Rectal smooth muscle tissue (tissue), 1 donor: ENCODE measurements around the gene TBC1D1.

Experiments
- H3K27ac ChIP-seq: one replicate; pipeline ENCODE4 v1.7.0; 2013; ENCODE audit warnings: low read depth, low read length, inconsistent platforms
- H3K27me3 ChIP-seq: one replicate; pipeline ENCODE4 v1.7.0; 2013; ENCODE audit warnings: low read length; ENCODE audit not compliant: control insufficient read depth, insufficient read depth
- H3K36me3 ChIP-seq: one replicate; pipeline ENCODE4 v1.7.0; 2013; ENCODE audit warnings: low read length; ENCODE audit not compliant: control insufficient read depth, insufficient read depth
- H3K4me1 ChIP-seq: one replicate; pipeline ENCODE4 v1.7.0; 2013; ENCODE audit warnings: low read length; ENCODE audit not compliant: control insufficient read depth, insufficient read depth
- H3K4me3 ChIP-seq: one replicate; pipeline ENCODE4 v1.7.0; 2013; ENCODE audit warnings: low read length
- H3K9ac ChIP-seq: one replicate; pipeline ENCODE4 v1.7.0; 2013; ENCODE audit warnings: low read length

The TBC1D1 gene

GRCh38 chr4:38182334-38182998, 291.6 kb downstream of the TBC1D1 start:
- Histone ChIP-seq H3K36me3 (no peaks in the 10 kb centered on the region), H3K4me1 (peaks cover 3% of the 10 kb centered on the region), H3K4me3 (no peak overlapping the region)

GRCh38 chr4:38184404-38184803, 293.5 kb downstream of the TBC1D1 start:
- Histone ChIP-seq H3K36me3 (no peaks in the 10 kb centered on the region), H3K27me3 (no peaks in the 10 kb centered on the region), H3K27ac (no peak overlapping the region), H3K9ac (no peak overlapping the region), H3K4me1 (peaks cover 3% of the 10 kb centered on the region), H3K4me3 (no peak overlapping the region)

More at GRCh38 chr4:38182334-38182998, 291.6 kb downstream of the TBC1D1 start:
- Histone ChIP-seq H3K9ac (no peak overlapping the region), H3K27me3 (no peaks in the 10 kb centered on the region), H3K27ac (no peak overlapping the region)

- no peak overlapping the region for H3K9ac ChIP-seq
- H3K4me1 ChIP-seq = no peaks in the 10 kb centered on the region
- H3K27ac ChIP-seq = no peak overlapping the region
- H3K4me3 ChIP-seq = no peak overlapping the region
- H3K27me3 ChIP-seq = no peaks in the 10 kb centered on the region
- H3K36me3 ChIP-seq = no peaks in the 10 kb centered on the region
These were observed 294.7 kb downstream of the TBC1D1 start for GRCh38 chr4:38185406-38186144.

GRCh38 chr4:38188136-38188535, 297.3 kb downstream of the TBC1D1 start:
- Histone ChIP-seq H3K4me1 (peaks cover 3% of the 10 kb centered on the region), H3K27me3 (no peaks in the 10 kb centered on the region), H3K4me3 (no peak overlapping the region), H3K27ac (no peak overlapping the region), H3K36me3 (no peaks in the 10 kb centered on the region), H3K9ac (no peak overlapping the region)

- no peak overlapping the region for H3K27ac ChIP-seq
- no peaks in the 10 kb centered on the region for H3K36me3 ChIP-seq
- no peaks in the 10 kb centered on the region for H3K27me3 ChIP-seq
- H3K4me3 ChIP-seq = no peak overlapping the region
- no peak overlapping the region for H3K9ac ChIP-seq
- peaks cover 3% of the 10 kb centered on the region for H3K4me1 ChIP-seq
These were observed 297.8 kb downstream of the TBC1D1 start for GRCh38 chr4:38188631-38189101.
